Gastroesophageal sphincter (tissue), 3 donors: Measurements from ENCODE around the gene AGBL4.

Experiments used
- EP300 ChIP-seq: sonication (generic); formaldehyde crosslinking; IDR thresholded peaks from one replicate; pipeline ENCODE4 v1.6.1; 2017; ENCODE audit warnings: antibody characterized with exemption, mild to moderate bottlenecking
- POLR2AphosphoS5 ChIP-seq: sonication (generic); formaldehyde crosslinking; IDR thresholded peaks from one replicate; pipeline ENCODE4 v1.6.1; 2017; ENCODE audit warnings: antibody characterized with exemption
- TF ChIP-seq, protein P1 (sequence below), 4 experiments: fragments of 200-600 bp in 2 of 4; fragments of 450-650 bp in 2 of 4; sonication (generic) in 1 of 4; IDR thresholded peaks; one replicate each; pipeline ENCODE4 v1.5.1; 2017 to 2019; ENCODE audit warnings: antibody characterized with exemption in 4 of 4, mild to moderate bottlenecking in 2 of 4, moderate library complexity in 2 of 4

DNA sequence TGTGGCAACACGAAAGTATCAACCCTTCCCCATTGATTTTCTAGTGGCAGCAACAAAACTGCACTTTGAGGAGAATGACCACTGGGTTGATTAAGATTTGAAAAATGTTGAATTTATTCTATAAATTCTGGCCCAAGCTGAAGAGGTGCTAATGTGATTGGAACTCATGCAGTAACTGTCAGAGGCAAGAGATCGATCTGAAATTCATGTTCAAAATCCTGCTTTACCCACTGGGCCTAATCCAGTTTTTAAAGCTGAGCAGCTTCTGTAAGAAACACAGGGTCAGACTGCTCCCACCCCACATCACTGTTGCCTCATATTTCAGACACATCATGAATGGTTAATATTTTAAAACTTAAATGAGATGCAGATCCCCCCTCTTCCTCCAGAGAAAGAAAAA lies 629.6 kb downstream of the AGBL4 start:
- TF ChIP-seq, protein P1, sequence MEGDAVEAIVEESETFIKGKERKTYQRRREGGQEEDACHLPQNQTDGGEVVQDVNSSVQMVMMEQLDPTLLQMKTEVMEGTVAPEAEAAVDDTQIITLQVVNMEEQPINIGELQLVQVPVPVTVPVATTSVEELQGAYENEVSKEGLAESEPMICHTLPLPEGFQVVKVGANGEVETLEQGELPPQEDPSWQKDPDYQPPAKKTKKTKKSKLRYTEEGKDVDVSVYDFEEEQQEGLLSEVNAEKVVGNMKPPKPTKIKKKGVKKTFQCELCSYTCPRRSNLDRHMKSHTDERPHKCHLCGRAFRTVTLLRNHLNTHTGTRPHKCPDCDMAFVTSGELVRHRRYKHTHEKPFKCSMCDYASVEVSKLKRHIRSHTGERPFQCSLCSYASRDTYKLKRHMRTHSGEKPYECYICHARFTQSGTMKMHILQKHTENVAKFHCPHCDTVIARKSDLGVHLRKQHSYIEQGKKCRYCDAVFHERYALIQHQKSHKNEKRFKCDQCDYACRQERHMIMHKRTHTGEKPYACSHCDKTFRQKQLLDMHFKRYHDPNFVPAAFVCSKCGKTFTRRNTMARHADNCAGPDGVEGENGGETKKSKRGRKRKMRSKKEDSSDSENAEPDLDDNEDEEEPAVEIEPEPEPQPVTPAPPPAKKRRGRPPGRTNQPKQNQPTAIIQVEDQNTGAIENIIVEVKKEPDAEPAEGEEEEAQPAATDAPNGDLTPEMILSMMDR (IDR thresholded peaks at IDR 0.05): no peak
- TF ChIP-seq POLR2AphosphoS5: no peak
- TF ChIP-seq EP300: no peak
